Measurements from ENCODE around the gene SGK2. TPM values are rescaled to one million over a fixed set of nuclear protein-coding genes. Genes with fewer than 3 reads are reported as not detected.
A peak's percentile ranks its signal among the peaks of the same experiment; 100 is the strongest.

SGK2 gene
- polyA plus RNA-seq, 1 of the 3 experiments (the other 2 are of a cell fraction) = 0.21 TPM

DNA sequence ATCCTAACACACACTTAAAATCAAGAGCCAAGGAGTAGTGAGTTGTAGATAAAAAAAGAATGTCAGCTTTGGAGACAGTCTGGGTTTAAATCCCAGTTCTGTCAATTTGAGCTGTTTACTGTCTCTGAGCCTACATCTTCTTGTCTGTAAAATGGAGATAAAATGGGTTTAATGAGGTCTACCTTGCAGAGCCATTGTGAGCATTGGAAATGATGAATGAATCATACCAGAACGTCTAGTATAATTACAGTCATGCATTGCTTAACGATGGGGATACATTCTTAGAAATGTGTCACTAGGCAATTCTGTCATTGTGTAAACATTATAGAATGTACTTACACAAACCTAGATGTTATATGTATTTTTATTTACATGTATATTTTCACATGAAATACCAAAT is 17.6 kb upstream of the SGK2 start:
- peaks cover 4% of the 10 kb centered on the region for H3F3A ChIP-seq (replicated peaks; ENCODE audit: insufficient read depth)
- POLR2A ChIA-PET = no interaction called here
- H4K20me1 ChIP-seq (ENCODE audit: insufficient read depth) = no peaks in the 10 kb centered on the region
- DNase-seq = no peak
- no peaks in the 10 kb centered on the region for H3K9me3 ChIP-seq
- H3K4me2 ChIP-seq = no peak overlapping the region
- H3K4me3 ChIP-seq (ENCODE audit: low read depth in 2 of 2, low read length in 1 of 2) = no peak overlapping the region
- no peaks in the 10 kb centered on the region; a peak in 1 of 4 replicates for H3K4me1 ChIP-seq (ENCODE audit: control insufficient read depth in 1 of 2, insufficient read depth in 2 of 2, low read depth in 1 of 2, low read length in 1 of 2)
- no peaks in the 10 kb centered on the region for H3K27me3 ChIP-seq (ENCODE audit: insufficient read depth)
- H3K27ac ChIP-seq (ENCODE audit: low read depth in 2 of 2, low read length in 1 of 2) = peak overlapping the region in 1 of 2 experiments; percentile 33; a peak in 1 of 4 replicates
- H3K9ac ChIP-seq = no peak overlapping the region
- H2AFZ ChIP-seq (ENCODE audit: low read depth) = no peak overlapping the region
- H3K36me3 ChIP-seq (replicated peaks in 1 of 2; ENCODE audit: control insufficient read depth in 1 of 2, insufficient read depth in 2 of 2, low read length in 1 of 2) = peaks cover 0 to 3% of the 10 kb centered on the region in 2 experiments
- H3K79me2 ChIP-seq (ENCODE audit: insufficient read depth) = no peaks in the 10 kb centered on the region
- no peaks in the 10 kb centered on the region for H3K9me2 ChIP-seq
- CTCF ChIA-PET = interaction anchor here (1.5 to 2.0 kb wide), 2 partner anchors 27 to 151 kb away, joined by 3 to 5 read pairs; no protein-coding TSS in a partner anchor
- WGBS (ENCODE audit: low lambda C conversion rate) = 11% methylated on average over 2 of the region's 2 CpGs
- TF ChIP-seq JUND (IDR thresholded peaks at IDR 0.05) (peak; percentile 37), TEAD4 (IDR thresholded peaks at IDR 0.05; ENCODE audit: borderline replicate concordance, insufficient read depth) (no peak), FOSL2 (IDR thresholded peaks at IDR 0.05; ENCODE audit: borderline replicate concordance, low read depth) (peak; percentile 39; the same call in 1 of the 2 replicates), FOXJ3 (CRISPR knock-in tag; IDR thresholded peaks at IDR 0.05) (no peak), RXRA (IDR thresholded peaks at IDR 0.05; ENCODE audit: borderline replicate concordance, low read depth) (no peak), ELF1 (IDR thresholded peaks at IDR 0.05) (no peak), TCF12 (IDR thresholded peaks at IDR 0.05) (peak; percentile 46; the same call in 1 of the 2 replicates)
- TF ChIP-seq, protein P1, sequence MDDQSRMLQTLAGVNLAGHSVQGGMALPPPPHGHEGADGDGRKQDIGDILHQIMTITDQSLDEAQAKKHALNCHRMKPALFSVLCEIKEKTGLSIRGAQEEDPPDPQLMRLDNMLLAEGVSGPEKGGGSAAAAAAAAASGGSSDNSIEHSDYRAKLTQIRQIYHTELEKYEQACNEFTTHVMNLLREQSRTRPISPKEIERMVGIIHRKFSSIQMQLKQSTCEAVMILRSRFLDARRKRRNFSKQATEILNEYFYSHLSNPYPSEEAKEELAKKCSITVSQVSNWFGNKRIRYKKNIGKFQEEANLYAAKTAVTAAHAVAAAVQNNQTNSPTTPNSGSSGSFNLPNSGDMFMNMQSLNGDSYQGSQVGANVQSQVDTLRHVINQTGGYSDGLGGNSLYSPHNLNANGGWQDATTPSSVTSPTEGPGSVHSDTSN (IDR thresholded peaks at IDR 0.05) = peak; percentile 89
- TF ChIP-seq, protein P2, sequence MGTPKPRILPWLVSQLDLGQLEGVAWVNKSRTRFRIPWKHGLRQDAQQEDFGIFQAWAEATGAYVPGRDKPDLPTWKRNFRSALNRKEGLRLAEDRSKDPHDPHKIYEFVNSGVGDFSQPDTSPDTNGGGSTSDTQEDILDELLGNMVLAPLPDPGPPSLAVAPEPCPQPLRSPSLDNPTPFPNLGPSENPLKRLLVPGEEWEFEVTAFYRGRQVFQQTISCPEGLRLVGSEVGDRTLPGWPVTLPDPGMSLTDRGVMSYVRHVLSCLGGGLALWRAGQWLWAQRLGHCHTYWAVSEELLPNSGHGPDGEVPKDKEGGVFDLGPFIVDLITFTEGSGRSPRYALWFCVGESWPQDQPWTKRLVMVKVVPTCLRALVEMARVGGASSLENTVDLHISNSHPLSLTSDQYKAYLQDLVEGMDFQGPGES (IDR thresholded peaks at IDR 0.05; ENCODE audit: low read depth, low read length) = no peak

DNA sequence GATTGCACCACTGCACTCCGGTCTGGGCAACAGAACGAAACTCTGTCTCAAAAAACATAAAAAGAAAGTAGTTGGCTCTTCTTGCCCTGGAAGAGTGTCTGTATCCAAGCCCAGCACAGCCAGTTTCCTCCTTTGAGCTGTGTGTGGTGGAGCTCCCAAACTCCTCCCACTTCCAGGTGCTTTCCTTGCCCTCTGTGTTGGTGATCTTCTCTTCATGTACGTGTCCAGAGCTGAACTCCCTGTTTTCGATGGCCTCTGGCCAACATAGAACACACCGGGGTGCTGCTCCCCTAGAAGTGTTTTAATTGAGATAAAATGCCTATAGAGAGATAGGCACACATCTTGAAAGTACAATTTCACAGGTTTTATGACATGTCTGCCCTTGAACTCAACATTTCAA is 16.7 kb upstream of the SGK2 start:
- H3K4me3 ChIP-seq (ENCODE audit: low read depth in 2 of 2, low read length in 1 of 2) = no peak overlapping the region
- H3F3A ChIP-seq (replicated peaks; ENCODE audit: insufficient read depth) = peaks cover 4% of the 10 kb centered on the region
- no peak overlapping the region for H2AFZ ChIP-seq (ENCODE audit: low read depth)
- no peak overlapping the region for H3K27ac ChIP-seq (ENCODE audit: low read depth in 2 of 2, low read length in 1 of 2)
- 74% methylated on average over 5 of the region's 5 CpGs for WGBS (ENCODE audit: low lambda C conversion rate)
- H3K79me2 ChIP-seq (ENCODE audit: insufficient read depth) = no peaks in the 10 kb centered on the region
- POLR2A ChIA-PET = no interaction called here
- no peak for DNase-seq
- CTCF ChIA-PET = interaction anchor here (0.6 to 2.0 kb wide), 4 partner anchors 10 to 642 kb away, joined by 3 to 5 read pairs (median 4); no protein-coding TSS in a partner anchor
- H3K27me3 ChIP-seq (ENCODE audit: insufficient read depth) = no peaks in the 10 kb centered on the region
- H4K20me1 ChIP-seq (ENCODE audit: insufficient read depth) = no peaks in the 10 kb centered on the region
- TF ChIP-seq RXRA (IDR thresholded peaks at IDR 0.05; ENCODE audit: borderline replicate concordance, low read depth) (no peak), MXI1 (IDR thresholded peaks at IDR 0.05; ENCODE audit: low read depth, low read length) (no peak), TCF12 (IDR thresholded peaks at IDR 0.05) (no peak), NFIC (IDR thresholded peaks at IDR 0.05; ENCODE audit: borderline replicate concordance) (no peak), GATA2 (CRISPR knock-in tag; IDR thresholded peaks at IDR 0.05) (no peak), YY1 (IDR thresholded peaks at IDR 0.05; ENCODE audit: low read depth) (no peak)
- TF ChIP-seq, protein P2 (IDR thresholded peaks at IDR 0.05; ENCODE audit: low read depth, low read length) = no peak
- TF ChIP-seq, protein P3, sequence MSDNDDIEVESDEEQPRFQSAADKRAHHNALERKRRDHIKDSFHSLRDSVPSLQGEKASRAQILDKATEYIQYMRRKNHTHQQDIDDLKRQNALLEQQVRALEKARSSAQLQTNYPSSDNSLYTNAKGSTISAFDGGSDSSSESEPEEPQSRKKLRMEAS (IDR thresholded peaks at IDR 0.05; ENCODE audit: low read depth) = no peak
- TF ChIP-seq, protein P4, sequence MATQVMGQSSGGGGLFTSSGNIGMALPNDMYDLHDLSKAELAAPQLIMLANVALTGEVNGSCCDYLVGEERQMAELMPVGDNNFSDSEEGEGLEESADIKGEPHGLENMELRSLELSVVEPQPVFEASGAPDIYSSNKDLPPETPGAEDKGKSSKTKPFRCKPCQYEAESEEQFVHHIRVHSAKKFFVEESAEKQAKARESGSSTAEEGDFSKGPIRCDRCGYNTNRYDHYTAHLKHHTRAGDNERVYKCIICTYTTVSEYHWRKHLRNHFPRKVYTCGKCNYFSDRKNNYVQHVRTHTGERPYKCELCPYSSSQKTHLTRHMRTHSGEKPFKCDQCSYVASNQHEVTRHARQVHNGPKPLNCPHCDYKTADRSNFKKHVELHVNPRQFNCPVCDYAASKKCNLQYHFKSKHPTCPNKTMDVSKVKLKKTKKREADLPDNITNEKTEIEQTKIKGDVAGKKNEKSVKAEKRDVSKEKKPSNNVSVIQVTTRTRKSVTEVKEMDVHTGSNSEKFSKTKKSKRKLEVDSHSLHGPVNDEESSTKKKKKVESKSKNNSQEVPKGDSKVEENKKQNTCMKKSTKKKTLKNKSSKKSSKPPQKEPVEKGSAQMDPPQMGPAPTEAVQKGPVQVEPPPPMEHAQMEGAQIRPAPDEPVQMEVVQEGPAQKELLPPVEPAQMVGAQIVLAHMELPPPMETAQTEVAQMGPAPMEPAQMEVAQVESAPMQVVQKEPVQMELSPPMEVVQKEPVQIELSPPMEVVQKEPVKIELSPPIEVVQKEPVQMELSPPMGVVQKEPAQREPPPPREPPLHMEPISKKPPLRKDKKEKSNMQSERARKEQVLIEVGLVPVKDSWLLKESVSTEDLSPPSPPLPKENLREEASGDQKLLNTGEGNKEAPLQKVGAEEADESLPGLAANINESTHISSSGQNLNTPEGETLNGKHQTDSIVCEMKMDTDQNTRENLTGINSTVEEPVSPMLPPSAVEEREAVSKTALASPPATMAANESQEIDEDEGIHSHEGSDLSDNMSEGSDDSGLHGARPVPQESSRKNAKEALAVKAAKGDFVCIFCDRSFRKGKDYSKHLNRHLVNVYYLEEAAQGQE (IDR thresholded peaks at IDR 0.05; ENCODE audit: low read depth, low read length) = no peak
- TF ChIP-seq, protein P5, sequence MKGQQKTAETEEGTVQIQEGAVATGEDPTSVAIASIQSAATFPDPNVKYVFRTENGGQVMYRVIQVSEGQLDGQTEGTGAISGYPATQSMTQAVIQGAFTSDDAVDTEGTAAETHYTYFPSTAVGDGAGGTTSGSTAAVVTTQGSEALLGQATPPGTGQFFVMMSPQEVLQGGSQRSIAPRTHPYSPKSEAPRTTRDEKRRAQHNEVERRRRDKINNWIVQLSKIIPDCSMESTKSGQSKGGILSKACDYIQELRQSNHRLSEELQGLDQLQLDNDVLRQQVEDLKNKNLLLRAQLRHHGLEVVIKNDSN (IDR thresholded peaks at IDR 0.05; ENCODE audit: borderline replicate concordance, low read depth) = no peak
- no peak overlapping the region for H3K4me2 ChIP-seq
- no peaks in the 10 kb centered on the region for H3K9me3 ChIP-seq
- H3K9me2 ChIP-seq = no peaks in the 10 kb centered on the region
- H3K9ac ChIP-seq = no peak overlapping the region
- peaks cover 0 to 3% of the 10 kb centered on the region in 2 experiments for H3K36me3 ChIP-seq (replicated peaks in 1 of 2; ENCODE audit: control insufficient read depth in 1 of 2, insufficient read depth in 2 of 2, low read length in 1 of 2)
- no peaks in the 10 kb centered on the region; a peak in 1 of 4 replicates for H3K4me1 ChIP-seq (ENCODE audit: control insufficient read depth in 1 of 2, insufficient read depth in 2 of 2, low read depth in 1 of 2, low read length in 1 of 2)
